GM12878 (cell line): ENCODE data around the gene ASCC1. TPM values are rescaled to one million over a fixed set of nuclear protein-coding genes. Genes with fewer than 3 reads are reported as not detected.
A peak's percentile ranks its signal among the peaks of the same experiment; 100 is the strongest.

ENCODE experiments used
- ATF7 ChIP-seq: fragments of 450-650 bp; IDR thresholded peaks from 2 replicates; pipeline ENCODE4 v1.6.1; 2016; ENCODE audit warnings: low read depth, mild to moderate bottlenecking
- BACH1 ChIP-seq: fragments of 450-650 bp; IDR thresholded peaks from 2 replicates; pipeline ENCODE4 v1.6.1; 2017; ENCODE audit warnings: mild to moderate bottlenecking, borderline replicate concordance
- BMI1 ChIP-seq: fragments of 450-650 bp; IDR thresholded peaks from 2 replicates; pipeline ENCODE4 v1.6.1; 2016; ENCODE audit warnings: mild to moderate bottlenecking, moderate library complexity, borderline replicate concordance
- CEBPB ChIP-seq, 2 experiments: fragments of 150-350 bp in 1 of 2; IDR thresholded peaks; 2 replicates each; pipeline ENCODE4 v1.6.1; 2012 to 2014; ENCODE audit warnings: low read depth in 2 of 2, low read length in 2 of 2, borderline replicate concordance in 1 of 2, inconsistent platforms in 1 of 2
- CHD1 ChIP-seq: IDR thresholded peaks from 2 replicates; pipeline ENCODE4 v1.6.1; 2012; ENCODE audit warnings: low read depth, low read length, improper control_type of control experiment
- EZH2 ChIP-seq: IDR thresholded peaks from 2 replicates; pipeline ENCODE4 v1.6.1; 2012; ENCODE audit warnings: low read depth, mild to moderate bottlenecking, control low read depth, inconsistent platforms, low read length, borderline replicate concordance; ENCODE audit not compliant: control insufficient read depth
- HCFC1 ChIP-seq: fragments of 150-350 bp; IDR thresholded peaks from 2 replicates; pipeline ENCODE4 v1.6.1; 2014; ENCODE audit warnings: low read length
- HDAC6 ChIP-seq: fragments of 200-600 bp; sonication (generic); IDR thresholded peaks from one replicate; pipeline ENCODE4 v1.8.0; 2017; ENCODE audit warnings: antibody characterized with exemption; ENCODE audit not compliant: unreplicated experiment
- MEF2B ChIP-seq: fragments of 450-650 bp; IDR thresholded peaks from 2 replicates; pipeline ENCODE4 v1.6.1; 2018; ENCODE audit warnings: mild to moderate bottlenecking, moderate library complexity; ENCODE audit not compliant: partially characterized antibody, poor library complexity, severe bottlenecking
- RAD51 ChIP-seq: fragments of 450-650 bp; IDR thresholded peaks from 2 replicates; pipeline ENCODE4 v1.6.1; 2016; ENCODE audit warnings: moderate library complexity, mild to moderate bottlenecking, inconsistent platforms
- TARDBP ChIP-seq: IDR thresholded peaks from 2 replicates; pipeline ENCODE4 v1.6.1; 2016; ENCODE audit warnings: borderline replicate concordance
- ZNF24 ChIP-seq: fragments of 450-650 bp; IDR thresholded peaks from 2 replicates; pipeline ENCODE4 v1.6.1; 2017; ENCODE audit warnings: antibody characterized with exemption, mild to moderate bottlenecking
- polyA plus RNA-seq, 11 experiments: library from polyadenylated mRNA; depleted of rRNA in 4 of 11; unstranded in 6 of 11; stranded (reverse) in 5 of 11; fragments of >200 nt; fragmentation: Nextera tagmentation in 4 of 11; fragmentation: Illumina TruSeq in 1 of 11; extraction: Ambion mirVana in 4 of 11; extraction: Trizol in 1 of 11; gene quantifications; 1 replicate in 1 of 11; 2 replicates in 10 of 11; pipeline versions ENCODE4 v1.2.1 to v1.2.3, GENCODE V29; 2011 to 2016; ENCODE audit warnings: inconsistent platforms in 2 of 11, missing spikeins in 2 of 11, low read depth in 1 of 11
- total RNA-seq, 4 experiments: library from RNA; depleted of rRNA in 3 of 4; stranded (reverse); fragments of >200 nt in 3 of 4; fragmentation: Illumina TruSeq in 1 of 4; extraction: Trizol in 1 of 4; gene quantifications; 2 replicates each; pipeline versions ENCODE4 v1.2.1 to v1.2.3, GENCODE V29; 2013 to 2021
- TF ChIP-seq, protein P1 (sequence below): fragments of 450-650 bp; IDR thresholded peaks from 2 replicates; pipeline ENCODE4 v1.6.1; 2017; ENCODE audit warnings: low read depth, mild to moderate bottlenecking, moderate library complexity
- TF ChIP-seq, protein P2 (sequence below): IDR thresholded peaks from 2 replicates; pipeline ENCODE4 v1.6.1; 2012; ENCODE audit warnings: low read depth, low read length, improper control_type of control experiment
- TF ChIP-seq, protein P3 (sequence below): IDR thresholded peaks from 2 replicates; pipeline ENCODE4 v1.6.1; 2011; ENCODE audit warnings: borderline replicate concordance, low read depth, mild to moderate bottlenecking, moderate library complexity, low read length; ENCODE audit not compliant: insufficient read depth, poor library complexity, severe bottlenecking
- TF ChIP-seq, protein P4 (sequence below): fragments of 450-650 bp; IDR thresholded peaks from 2 replicates; pipeline ENCODE4 v1.6.1; 2016; ENCODE audit warnings: mild to moderate bottlenecking, moderate library complexity, borderline replicate concordance
- TF ChIP-seq, protein P5 (sequence below): fragments of 450-650 bp; IDR thresholded peaks from 2 replicates; pipeline ENCODE4 v1.6.1; 2014; ENCODE audit warnings: mild to moderate bottlenecking
- TF ChIP-seq, protein P6 (sequence below): IDR thresholded peaks from 2 replicates; pipeline ENCODE4 v1.6.1; 2011; ENCODE audit warnings: low read depth, low read length, improper control_type of control experiment, borderline replicate concordance

The ASCC1 gene
- total and polyA plus RNA-seq, 10 of the 15 experiments (the other 5 are each of a cell fraction or from before 2014, with no cell fraction given): 23.3 to 80.6 (median 42.8) TPM

DNA sequence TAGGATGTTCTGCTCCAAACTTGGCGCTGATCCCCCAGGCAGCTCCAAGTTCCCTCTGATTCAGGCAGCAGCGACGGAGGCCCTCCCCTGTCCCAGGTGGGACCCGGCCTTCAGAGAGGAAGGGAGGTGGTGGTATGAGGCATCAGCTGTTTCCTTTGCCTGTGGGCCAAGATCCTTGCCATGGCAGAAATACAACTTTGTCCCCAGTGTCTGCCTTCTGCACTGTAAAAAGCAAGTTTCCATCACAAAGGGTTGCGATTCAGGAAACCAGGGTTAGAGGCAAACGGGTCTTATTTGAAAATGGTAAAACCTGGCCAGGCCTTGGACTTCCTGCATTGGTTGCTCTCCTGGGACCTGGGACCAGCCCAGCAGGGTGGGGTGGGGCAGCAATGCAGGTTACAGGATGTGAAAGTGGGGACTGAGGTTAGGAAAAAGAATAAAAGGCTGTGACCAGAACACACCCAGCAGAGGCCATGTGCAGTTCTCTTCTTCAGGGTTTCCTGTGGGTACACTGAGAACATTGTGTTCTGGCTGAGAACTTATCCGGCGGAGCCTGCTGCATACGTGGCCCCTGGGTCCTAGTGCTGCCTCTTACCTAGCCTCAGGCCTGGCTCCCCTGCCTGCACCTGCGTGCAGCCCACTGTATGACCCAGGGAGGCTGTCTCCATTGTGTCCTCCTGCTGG lies 32.5 kb upstream of the ASCC1 start (continued):
- TF ChIP-seq, protein P1, sequence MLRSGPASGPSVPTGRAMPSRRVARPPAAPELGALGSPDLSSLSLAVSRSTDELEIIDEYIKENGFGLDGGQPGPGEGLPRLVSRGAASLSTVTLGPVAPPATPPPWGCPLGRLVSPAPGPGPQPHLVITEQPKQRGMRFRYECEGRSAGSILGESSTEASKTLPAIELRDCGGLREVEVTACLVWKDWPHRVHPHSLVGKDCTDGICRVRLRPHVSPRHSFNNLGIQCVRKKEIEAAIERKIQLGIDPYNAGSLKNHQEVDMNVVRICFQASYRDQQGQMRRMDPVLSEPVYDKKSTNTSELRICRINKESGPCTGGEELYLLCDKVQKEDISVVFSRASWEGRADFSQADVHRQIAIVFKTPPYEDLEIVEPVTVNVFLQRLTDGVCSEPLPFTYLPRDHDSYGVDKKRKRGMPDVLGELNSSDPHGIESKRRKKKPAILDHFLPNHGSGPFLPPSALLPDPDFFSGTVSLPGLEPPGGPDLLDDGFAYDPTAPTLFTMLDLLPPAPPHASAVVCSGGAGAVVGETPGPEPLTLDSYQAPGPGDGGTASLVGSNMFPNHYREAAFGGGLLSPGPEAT: peak; percentile 97
- TF ChIP-seq, protein P2, sequence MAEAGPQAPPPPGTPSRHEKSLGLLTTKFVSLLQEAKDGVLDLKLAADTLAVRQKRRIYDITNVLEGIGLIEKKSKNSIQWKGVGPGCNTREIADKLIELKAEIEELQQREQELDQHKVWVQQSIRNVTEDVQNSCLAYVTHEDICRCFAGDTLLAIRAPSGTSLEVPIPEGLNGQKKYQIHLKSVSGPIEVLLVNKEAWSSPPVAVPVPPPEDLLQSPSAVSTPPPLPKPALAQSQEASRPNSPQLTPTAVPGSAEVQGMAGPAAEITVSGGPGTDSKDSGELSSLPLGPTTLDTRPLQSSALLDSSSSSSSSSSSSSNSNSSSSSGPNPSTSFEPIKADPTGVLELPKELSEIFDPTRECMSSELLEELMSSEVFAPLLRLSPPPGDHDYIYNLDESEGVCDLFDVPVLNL: 0 out of 2 replicates have a peak, but pooled peaks have one; percentile 22
- peak; percentile 99 for TF ChIP-seq MEF2B
- TF ChIP-seq, protein P3, sequence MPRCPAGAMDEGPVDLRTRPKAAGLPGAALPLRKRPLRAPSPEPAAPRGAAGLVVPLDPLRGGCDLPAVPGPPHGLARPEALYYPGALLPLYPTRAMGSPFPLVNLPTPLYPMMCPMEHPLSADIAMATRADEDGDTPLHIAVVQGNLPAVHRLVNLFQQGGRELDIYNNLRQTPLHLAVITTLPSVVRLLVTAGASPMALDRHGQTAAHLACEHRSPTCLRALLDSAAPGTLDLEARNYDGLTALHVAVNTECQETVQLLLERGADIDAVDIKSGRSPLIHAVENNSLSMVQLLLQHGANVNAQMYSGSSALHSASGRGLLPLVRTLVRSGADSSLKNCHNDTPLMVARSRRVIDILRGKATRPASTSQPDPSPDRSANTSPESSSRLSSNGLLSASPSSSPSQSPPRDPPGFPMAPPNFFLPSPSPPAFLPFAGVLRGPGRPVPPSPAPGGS: peak; percentile 86
- TF ChIP-seq RAD51: peak; percentile 49; the same call in 1 of the 2 replicates
- TF ChIP-seq, protein P4, sequence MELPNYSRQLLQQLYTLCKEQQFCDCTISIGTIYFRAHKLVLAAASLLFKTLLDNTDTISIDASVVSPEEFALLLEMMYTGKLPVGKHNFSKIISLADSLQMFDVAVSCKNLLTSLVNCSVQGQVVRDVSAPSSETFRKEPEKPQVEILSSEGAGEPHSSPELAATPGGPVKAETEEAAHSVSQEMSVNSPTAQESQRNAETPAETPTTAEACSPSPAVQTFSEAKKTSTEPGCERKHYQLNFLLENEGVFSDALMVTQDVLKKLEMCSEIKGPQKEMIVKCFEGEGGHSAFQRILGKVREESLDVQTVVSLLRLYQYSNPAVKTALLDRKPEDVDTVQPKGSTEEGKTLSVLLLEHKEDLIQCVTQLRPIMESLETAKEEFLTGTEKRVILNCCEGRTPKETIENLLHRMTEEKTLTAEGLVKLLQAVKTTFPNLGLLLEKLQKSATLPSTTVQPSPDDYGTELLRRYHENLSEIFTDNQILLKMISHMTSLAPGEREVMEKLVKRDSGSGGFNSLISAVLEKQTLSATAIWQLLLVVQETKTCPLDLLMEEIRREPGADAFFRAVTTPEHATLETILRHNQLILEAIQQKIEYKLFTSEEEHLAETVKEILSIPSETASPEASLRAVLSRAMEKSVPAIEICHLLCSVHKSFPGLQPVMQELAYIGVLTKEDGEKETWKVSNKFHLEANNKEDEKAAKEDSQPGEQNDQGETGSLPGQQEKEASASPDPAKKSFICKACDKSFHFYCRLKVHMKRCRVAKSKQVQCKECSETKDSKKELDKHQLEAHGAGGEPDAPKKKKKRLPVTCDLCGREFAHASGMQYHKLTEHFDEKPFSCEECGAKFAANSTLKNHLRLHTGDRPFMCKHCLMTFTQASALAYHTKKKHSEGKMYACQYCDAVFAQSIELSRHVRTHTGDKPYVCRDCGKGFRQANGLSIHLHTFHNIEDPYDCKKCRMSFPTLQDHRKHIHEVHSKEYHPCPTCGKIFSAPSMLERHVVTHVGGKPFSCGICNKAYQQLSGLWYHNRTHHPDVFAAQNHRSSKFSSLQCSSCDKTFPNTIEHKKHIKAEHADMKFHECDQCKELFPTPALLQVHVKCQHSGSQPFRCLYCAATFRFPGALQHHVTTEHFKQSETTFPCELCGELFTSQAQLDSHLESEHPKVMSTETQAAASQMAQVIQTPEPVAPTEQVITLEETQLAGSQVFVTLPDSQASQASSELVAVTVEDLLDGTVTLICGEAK: peak; percentile 32; the same call in 1 of the 2 replicates
- TF ChIP-seq HDAC6: no peak
- TF ChIP-seq EZH2: no peak
- TF ChIP-seq, protein P5, sequence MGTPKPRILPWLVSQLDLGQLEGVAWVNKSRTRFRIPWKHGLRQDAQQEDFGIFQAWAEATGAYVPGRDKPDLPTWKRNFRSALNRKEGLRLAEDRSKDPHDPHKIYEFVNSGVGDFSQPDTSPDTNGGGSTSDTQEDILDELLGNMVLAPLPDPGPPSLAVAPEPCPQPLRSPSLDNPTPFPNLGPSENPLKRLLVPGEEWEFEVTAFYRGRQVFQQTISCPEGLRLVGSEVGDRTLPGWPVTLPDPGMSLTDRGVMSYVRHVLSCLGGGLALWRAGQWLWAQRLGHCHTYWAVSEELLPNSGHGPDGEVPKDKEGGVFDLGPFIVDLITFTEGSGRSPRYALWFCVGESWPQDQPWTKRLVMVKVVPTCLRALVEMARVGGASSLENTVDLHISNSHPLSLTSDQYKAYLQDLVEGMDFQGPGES: no peak
- TF ChIP-seq BACH1: peak; percentile 64; the same call in 1 of the 2 replicates
- TF ChIP-seq, protein P6, sequence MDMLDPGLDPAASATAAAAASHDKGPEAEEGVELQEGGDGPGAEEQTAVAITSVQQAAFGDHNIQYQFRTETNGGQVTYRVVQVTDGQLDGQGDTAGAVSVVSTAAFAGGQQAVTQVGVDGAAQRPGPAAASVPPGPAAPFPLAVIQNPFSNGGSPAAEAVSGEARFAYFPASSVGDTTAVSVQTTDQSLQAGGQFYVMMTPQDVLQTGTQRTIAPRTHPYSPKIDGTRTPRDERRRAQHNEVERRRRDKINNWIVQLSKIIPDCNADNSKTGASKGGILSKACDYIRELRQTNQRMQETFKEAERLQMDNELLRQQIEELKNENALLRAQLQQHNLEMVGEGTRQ: no peak; the same call in 1 of the 2 replicates
- TF ChIP-seq BMI1: peak; percentile 62; the same call in 1 of the 2 replicates
- TF ChIP-seq CEBPB (IDR thresholded peaks at IDR 0.05; ENCODE audit: borderline replicate concordance in 1 of 2, low read depth in 2 of 2, low read length in 2 of 2): 0 out of 4 replicates have a peak, but pooled peaks of 1 of the 2 experiments have one; percentile 22
- peak; percentile 83; the same call in 1 of the 2 replicates for TF ChIP-seq CHD1
- TF ChIP-seq TARDBP: 0 out of 2 replicates have a peak, but pooled peaks have one; percentile 5
- TF ChIP-seq ATF7: peak; percentile 80
- TF ChIP-seq ZNF24: peak; percentile 76
- no peak for TF ChIP-seq HCFC1
